K562 (cell line): ENCODE results near the gene CD46. TPM values are rescaled to one million over a fixed set of nuclear protein-coding genes. Genes with fewer than 3 reads are reported as not detected.

Experiments
- BCOR ChIP-seq: fragments of 450-650 bp; IDR thresholded peaks from 2 replicates; pipeline ENCODE4 v1.6.1; 2016
- CEBPB ChIP-seq: fragments of 450-650 bp; IDR thresholded peaks from 2 replicates; pipeline ENCODE4 v1.6.1; 2016; ENCODE audit warnings: missing genetic modification characterization, missing compliant biosample characterization
- CHD4 ChIP-seq: fragments of 200-600 bp; sonication (generic); IDR thresholded peaks from 3 replicates; pipeline ENCODE4 v1.6.1; 2012; ENCODE audit warnings: low read depth, mild to moderate bottlenecking, mixed read lengths, low read length, inconsistent platforms; ENCODE audit not compliant: insufficient read depth, insufficient replicate concordance, poor library complexity, severe bottlenecking
- CREBBP ChIP-seq: IDR thresholded peaks from one replicate; pipeline ENCODE4 v1.6.1; 2012; ENCODE audit warnings: low read depth, mild to moderate bottlenecking, control low read depth, inconsistent platforms, low read length
- CTCF ChIP-seq, 3 experiments: IDR thresholded peaks in 2 of 3; conservative IDR thresholded peaks in 1 of 3; 2 replicates each; pipeline ENCODE4 v1.5.1; 2011 to 2012; ENCODE audit warnings: low read length in 3 of 3, mild to moderate bottlenecking in 3 of 3, control low read depth in 2 of 3, improper control_type of control experiment in 1 of 3, inconsistent platforms in 1 of 3, low read depth in 1 of 3, mixed read lengths in 1 of 3, moderate library complexity in 1 of 3; ENCODE audit not compliant: insufficient read depth in 2 of 3
- ERF ChIP-seq: fragments of 450-650 bp; formaldehyde crosslinking; IDR thresholded peaks from 2 replicates; pipeline ENCODE4 v1.4.0; 2020; ENCODE audit warnings: mild to moderate bottlenecking, mixed read lengths
- MAFF ChIP-seq: IDR thresholded peaks from 2 replicates; pipeline ENCODE4 v1.6.1; 2012; ENCODE audit warnings: low read length, improper control_type of control experiment
- NFRKB ChIP-seq: fragments of 450-650 bp; IDR thresholded peaks from 2 replicates; pipeline ENCODE4 v1.6.1; 2016; ENCODE audit warnings: low read depth
- NFXL1 ChIP-seq: fragments of 450-650 bp; formaldehyde crosslinking; IDR thresholded peaks from 2 replicates; pipeline ENCODE4 v1.4.0; 2021; ENCODE audit warnings: mild to moderate bottlenecking
- POLR3A ChIP-seq: IDR thresholded peaks from 2 replicates; pipeline ENCODE4 v1.6.1; 2011; ENCODE audit warnings: borderline replicate concordance, mild to moderate bottlenecking, moderate library complexity; ENCODE audit not compliant: insufficient read length, insufficient read depth; ENCODE audit errors: extremely low read depth
- RB1 ChIP-seq: fragments of 450-650 bp; IDR thresholded peaks from 2 replicates; pipeline ENCODE4 v1.6.1; 2017; ENCODE audit warnings: low read depth, mild to moderate bottlenecking
- RBM39 ChIP-seq: fragments of 200-400 bp; formaldehyde crosslinking; optimal IDR thresholded peaks from 2 replicates; pipeline ENCODE3; 2018; ENCODE audit warnings: low read depth, low read length
- SIN3B ChIP-seq: fragments of 450-650 bp; IDR thresholded peaks from 2 replicates; pipeline ENCODE4 v1.6.1; 2017; ENCODE audit warnings: low read depth, mild to moderate bottlenecking, moderate library complexity
- SP2 ChIP-seq: IDR thresholded peaks from 2 replicates; pipeline ENCODE4 v1.6.1; 2011; ENCODE audit warnings: mild to moderate bottlenecking, low read depth, low read length, moderate library complexity; ENCODE audit not compliant: poor library complexity, severe bottlenecking; ENCODE audit errors: extremely low read depth
- SRSF1 ChIP-seq: fragments of 200-400 bp; formaldehyde crosslinking; IDR thresholded peaks from 2 replicates; pipeline ENCODE4 v1.6.1; 2017; ENCODE audit warnings: mild to moderate bottlenecking, low read depth, low read length, moderate library complexity
- TFAM ChIP-seq: fragments of 250-450 bp; sonication (Bioruptor Pico); conservative IDR thresholded peaks from 2 replicates; pipeline ENCODE4 v1.5.0; 2021; ENCODE audit warnings: mild to moderate bottlenecking, moderate library complexity
- ZBTB1 ChIP-seq: sonication (generic); formaldehyde crosslinking; IDR thresholded peaks from 2 replicates; pipeline ENCODE4 v1.8.1; 2023; ENCODE audit warnings: missing genetic modification reagents, low read depth, mild to moderate bottlenecking, borderline replicate concordance
- ZNF146 ChIP-seq: IDR thresholded peaks from one replicate; pipeline ENCODE4 v1.6.1; 2018; ENCODE audit warnings: missing compliant biosample characterization; ENCODE audit not compliant: unreplicated experiment
- ZNF174 ChIP-seq: fragments of 250-450 bp; sonication (Bioruptor Pico); IDR thresholded peaks from 2 replicates; pipeline ENCODE4 v1.4.0; 2020; ENCODE audit warnings: mild to moderate bottlenecking
- ZNF184 ChIP-seq: sonication (generic); formaldehyde crosslinking; IDR thresholded peaks from 2 replicates; pipeline ENCODE4 v1.5.0; 2020; ENCODE audit warnings: missing genetic modification reagents
- ZNF280A ChIP-seq: fragments of 450-650 bp; IDR thresholded peaks from 2 replicates; pipeline ENCODE4 v1.6.1; 2018; ENCODE audit warnings: mild to moderate bottlenecking, low read depth; ENCODE audit not compliant: partially characterized antibody
- ZNF354B ChIP-seq: fragments of 250-450 bp; sonication (Bioruptor Pico); IDR thresholded peaks from 2 replicates; pipeline ENCODE4 v1.4.0; 2020
- ZNF511 ChIP-seq: sonication (generic); formaldehyde crosslinking; IDR thresholded peaks from 2 replicates; pipeline ENCODE4 v1.8.0; 2022; ENCODE audit warnings: mild to moderate bottlenecking, missing genetic modification reagents
- ZNF551 ChIP-seq: fragments of 250-450 bp; sonication (Bioruptor Pico); IDR thresholded peaks from 2 replicates; pipeline ENCODE4 v1.5.0; 2021; ENCODE audit warnings: mild to moderate bottlenecking, moderate library complexity
- ZNF668 ChIP-seq: fragments of 250-450 bp; sonication (Bioruptor Pico); IDR thresholded peaks from 2 replicates; pipeline ENCODE4 v1.8.0; 2022; ENCODE audit warnings: mild to moderate bottlenecking, inconsistent platforms
- ZNF707 ChIP-seq: fragments of 250-450 bp; sonication (Bioruptor Pico); conservative IDR thresholded peaks from 2 replicates; pipeline ENCODE4 v1.8.0; 2022; ENCODE audit warnings: inconsistent platforms, mild to moderate bottlenecking, moderate library complexity
- polyA plus RNA-seq, 8 experiments: library from polyadenylated mRNA; depleted of rRNA in 4 of 8; stranded (reverse) in 5 of 8; unstranded in 3 of 8; fragments of >200 nt; fragmentation: Nextera tagmentation in 2 of 8; fragmentation: Illumina TruSeq in 1 of 8; extraction: Ambion mirVana in 2 of 8; extraction: Trizol in 1 of 8; gene quantifications; 2 replicates each; pipeline versions ENCODE4 v1.2.1 to v1.2.3, GENCODE V29; 2011 to 2014; ENCODE audit warnings: inconsistent platforms in 1 of 8, missing spikeins in 1 of 8
- total RNA-seq, 7 experiments: library from RNA; depleted of rRNA in 6 of 7; stranded (reverse); fragments of >200 nt in 6 of 7; fragmentation: Illumina TruSeq in 2 of 7; extraction: Trizol in 2 of 7; gene quantifications; 2 replicates each; pipeline versions ENCODE4 v1.2.1 to v1.2.3, GENCODE V29; 2011 to 2021; ENCODE audit warnings: low replicate concordance in 1 of 7

CD46 gene
- total and polyA plus RNA-seq, 9 of the 15 experiments (the other 6 are each of a cell fraction or from before 2014, with no cell fraction given), result 87.9 to 374 (median 156) TPM

- TF ChIP-seq POLR3A, result no peak
- 0 out of 2 replicates have a peak, but pooled peaks have one; percentile 40 for TF ChIP-seq ZNF511 (CRISPR knock-in tag)
- TF ChIP-seq ZNF184 (CRISPR knock-in tag), result no peak
- TF ChIP-seq ZNF280A, result no peak
- no peak for TF ChIP-seq CEBPB (tag)
- no peak for TF ChIP-seq NFXL1 (CRISPR knock-in tag)
- TF ChIP-seq ZNF707 (CRISPR knock-in tag), result no peak
- TF ChIP-seq SP2, result no peak
- no peak for TF ChIP-seq RBM39
- TF ChIP-seq SRSF1, result no peak
- no peak for TF ChIP-seq CREBBP
- TF ChIP-seq CHD4, result no peak
- no peak for TF ChIP-seq ZNF551 (CRISPR knock-in tag)
- TF ChIP-seq CTCF (IDR thresholded peaks at IDR 0.05 in 2 of 3, conservative IDR thresholded peaks at IDR 0.05 in 1 of 3; ENCODE audit: insufficient read depth in 2 of 3, low read depth in 1 of 3, low read length in 3 of 3), result peak; percentile 94 to 99 (median 96)
- no peak for TF ChIP-seq ZNF354B (CRISPR knock-in tag)
- TF ChIP-seq SIN3B, result no peak
- TF ChIP-seq ZNF174 (CRISPR knock-in tag), result no peak
- no peak for TF ChIP-seq TFAM
- TF ChIP-seq ZNF146 (CRISPR knock-in tag), result no peak
- TF ChIP-seq ERF (CRISPR knock-in tag), result no peak
- TF ChIP-seq RB1, result 0 out of 2 replicates have a peak, but pooled peaks have one; percentile 24
- no peak; the same call in 1 of the 2 replicates for TF ChIP-seq MAFF
- TF ChIP-seq ZBTB1 (CRISPR knock-in tag), result 0 out of 2 replicates have a peak, but pooled peaks have one; percentile 42
- TF ChIP-seq NFRKB, result no peak
- no peak for TF ChIP-seq BCOR
- TF ChIP-seq ZNF668, result no peak
These were observed 76.8 kb downstream of the CD46 start (continued) for GRCh38 chr1:207828485-207829158.
